A204.1 (cell line): ENCODE measurements around the gene SUPT3H.
A peak's percentile ranks its signal among the peaks of the same experiment; 100 is the strongest.

ENCODE experiments used
- FAIRE-seq: peaks from 2 replicates; lab custom pipeline; 2012; peaks lifted over from hg19 to GRCh38; lab: Jason Lieb, UNC

The SUPT3H gene

GRCh38 chr6:45387236-45387635 is 9.5 kb upstream of the SUPT3H start:
- no peak for FAIRE-seq

- no peak for FAIRE-seq
These were observed 8.8 kb upstream of the SUPT3H start for GRCh38 chr6:45386501-45386900.

DNA sequence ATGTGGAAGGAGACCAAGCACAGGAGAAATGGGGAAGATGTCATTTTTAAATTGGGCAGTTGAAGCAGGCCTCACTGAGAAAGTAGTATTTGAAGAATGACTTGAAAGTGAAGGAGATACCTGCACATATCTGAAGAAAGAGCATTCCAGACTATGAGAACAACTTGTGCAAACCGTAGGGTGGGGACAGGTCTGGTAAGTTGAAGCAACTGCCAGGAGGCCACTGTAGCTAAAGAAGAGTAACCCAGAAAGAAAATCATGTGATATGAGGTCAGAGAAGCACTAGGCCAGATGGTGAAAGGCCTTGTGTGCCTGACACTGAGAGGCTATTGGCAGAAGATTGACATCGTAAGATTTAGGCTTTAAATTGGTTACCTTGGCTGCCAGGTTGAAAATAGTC is 4.7 kb upstream of the SUPT3H start:
- FAIRE-seq: no peak

- FAIRE-seq: no peak
These were observed 696 bp upstream of the SUPT3H start for GRCh38 chr6:45378334-45378926.

DNA sequence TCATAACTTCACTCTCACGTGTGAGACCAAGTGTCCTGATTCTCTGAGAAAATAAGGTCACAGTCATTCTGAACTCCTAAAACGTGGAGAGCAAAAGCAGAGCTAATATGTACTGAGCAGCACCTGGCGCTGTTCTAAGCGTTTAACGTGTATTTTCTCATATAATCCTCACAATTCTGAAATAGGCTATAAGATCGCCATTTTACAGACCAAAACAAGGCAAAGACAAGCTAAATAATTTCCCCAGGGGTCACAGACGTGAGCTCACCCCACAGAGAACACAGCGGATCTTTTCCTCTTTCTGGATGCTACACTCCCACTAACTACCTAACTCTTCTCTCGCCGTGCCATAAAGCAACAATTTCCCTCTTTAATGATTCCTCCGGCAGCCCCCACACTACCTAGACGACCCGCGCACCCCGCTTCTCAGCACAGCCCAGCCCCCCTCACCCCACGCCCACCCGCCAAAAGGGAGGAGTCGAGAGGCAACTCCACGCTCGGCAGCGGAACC is 636 bp downstream of the SUPT3H start:
- FAIRE-seq: no peak

GRCh38 chr6:45376310-45377042 is 1.3 kb downstream of the SUPT3H start:
- FAIRE-seq: no peak

- FAIRE-seq: no peak
These were observed 2.3 kb downstream of the SUPT3H start for GRCh38 chr6:45375449-45375848.

- peak; percentile 57 for FAIRE-seq
These were observed 5.7 kb downstream of the SUPT3H start for GRCh38 chr6:45371924-45372573.

DNA sequence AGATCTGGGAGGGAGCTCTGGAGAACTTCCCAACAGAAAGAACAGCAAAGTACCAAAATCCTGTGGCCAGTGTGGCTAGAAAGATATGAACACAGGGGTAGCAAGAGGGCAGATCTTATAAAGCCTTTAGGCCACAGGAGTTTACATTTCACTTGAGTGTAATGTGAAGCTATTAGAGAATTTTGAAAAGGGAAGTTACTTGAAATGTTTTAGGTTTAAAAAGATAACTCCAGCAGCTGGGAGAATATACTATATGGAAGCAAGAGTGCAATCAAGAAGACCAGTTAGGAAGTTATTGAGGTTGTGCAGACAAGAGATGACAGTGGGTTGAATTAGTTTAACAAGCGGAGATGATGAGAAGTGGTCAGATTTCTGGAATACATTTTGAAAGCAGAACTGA is 7.9 kb downstream of the SUPT3H start:
- no peak for FAIRE-seq

DNA sequence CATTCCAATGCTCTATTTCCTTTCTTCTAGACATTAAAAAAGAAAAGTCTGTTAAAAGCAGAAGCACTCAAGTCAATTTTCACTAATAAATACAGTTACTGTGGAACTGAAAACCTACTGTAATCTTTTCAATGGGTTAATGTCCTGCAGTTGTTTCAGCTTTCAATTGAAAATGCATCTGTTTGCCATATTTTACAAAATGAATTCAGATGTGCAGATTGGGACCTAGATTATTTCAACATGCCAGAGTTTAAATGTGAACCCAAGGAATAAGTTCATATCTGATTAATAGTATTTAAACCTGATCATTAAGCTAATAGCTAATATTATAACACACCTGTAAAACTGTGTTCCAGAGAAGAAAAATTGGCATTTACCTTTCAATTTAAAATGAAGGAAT is 9.7 kb downstream of the SUPT3H start:
- no peak for FAIRE-seq

DNA sequence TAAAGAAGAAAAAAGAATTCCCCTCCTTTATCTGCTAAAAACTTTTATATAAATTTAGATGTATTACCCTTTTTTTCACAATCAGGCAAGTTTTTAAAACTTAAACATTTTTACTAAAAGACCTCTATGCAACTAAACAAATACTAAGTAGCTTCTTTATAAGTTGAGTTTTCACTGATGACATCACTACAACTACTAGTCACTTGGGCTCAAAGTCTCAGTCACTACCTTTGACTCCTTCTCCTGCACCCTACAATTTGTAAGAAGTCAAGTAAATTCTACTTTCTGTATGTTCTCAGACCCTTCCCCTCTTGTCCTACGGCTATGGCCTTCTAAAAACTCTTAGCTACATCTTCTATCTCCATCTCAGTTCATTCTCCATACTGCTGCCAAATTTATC is 11.2 kb downstream of the SUPT3H start:
- FAIRE-seq: no peak

- FAIRE-seq: no peak
These were observed 12.7 kb downstream of the SUPT3H start for GRCh38 chr6:45365036-45365435.

GRCh38 chr6:45364466-45364865 is 13.3 kb downstream of the SUPT3H start:
- FAIRE-seq: no peak

GRCh38 chr6:45353654-45354053 is 24.1 kb downstream of the SUPT3H start:
- FAIRE-seq: no peak

DNA sequence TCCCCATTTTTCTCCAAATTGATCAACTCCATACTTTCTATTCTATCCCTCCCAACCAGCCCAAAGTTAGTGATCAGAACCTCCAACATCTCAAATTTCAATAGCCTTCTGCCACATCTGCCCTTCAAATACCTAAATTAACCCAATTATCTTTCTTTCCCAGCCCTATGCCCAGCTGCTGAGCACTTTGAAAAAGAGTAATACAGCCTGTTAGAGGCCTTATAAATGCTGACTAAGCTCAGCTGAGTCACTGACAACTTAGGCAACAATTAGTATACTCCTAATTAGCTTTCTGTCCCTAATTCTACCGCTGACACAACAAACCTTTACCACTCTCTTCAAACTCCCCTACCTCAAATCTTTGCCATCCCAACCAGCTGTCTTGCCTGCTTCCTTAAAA is 26.1 kb downstream of the SUPT3H start:
- no peak for FAIRE-seq

DNA sequence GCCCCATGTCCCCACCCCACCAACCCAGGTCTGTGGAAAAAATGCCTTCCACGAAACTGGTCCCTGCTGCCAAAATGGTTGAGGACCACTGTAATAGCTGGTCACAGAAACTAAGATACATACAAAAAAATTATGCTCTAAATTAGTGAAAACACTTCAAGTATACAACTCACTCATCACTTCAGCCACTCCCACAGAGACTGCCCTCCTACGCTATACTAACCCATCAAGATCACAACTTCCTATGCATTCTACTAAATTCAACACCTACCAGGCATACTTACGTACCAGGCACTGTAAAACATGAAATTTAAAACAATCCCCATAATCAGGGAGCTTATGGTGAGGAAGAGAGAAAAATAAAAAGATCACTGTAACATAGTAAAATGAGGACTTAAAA is 26.7 kb downstream of the SUPT3H start:
- no peak for FAIRE-seq

DNA sequence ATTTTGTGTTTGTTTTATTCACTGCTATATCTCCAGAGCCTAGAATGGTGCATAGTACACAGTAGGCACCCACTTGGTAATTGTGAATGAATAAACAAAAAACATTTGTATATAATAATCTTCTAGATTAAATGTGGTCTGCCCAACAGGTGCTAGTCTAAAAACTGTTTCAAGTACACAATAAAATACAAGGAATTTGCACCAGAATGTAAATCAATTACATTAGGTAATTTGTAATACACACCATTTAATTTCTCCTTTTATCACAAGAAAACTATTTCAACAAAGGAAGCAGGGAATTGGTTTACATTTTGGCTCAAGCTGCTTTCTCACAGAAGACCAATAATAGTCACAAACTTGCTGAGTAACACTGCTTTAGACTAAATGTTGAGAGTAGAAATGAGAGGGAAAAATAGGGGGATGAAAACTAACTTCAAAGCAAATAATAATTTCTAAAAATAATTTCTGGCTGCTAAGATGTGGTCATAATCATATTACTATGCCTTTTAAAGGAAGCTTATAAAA is 27.5 kb downstream of the SUPT3H start:
- FAIRE-seq: no peak

- FAIRE-seq: no peak
These were observed 32.8 kb downstream of the SUPT3H start for GRCh38 chr6:45344900-45345299.

DNA sequence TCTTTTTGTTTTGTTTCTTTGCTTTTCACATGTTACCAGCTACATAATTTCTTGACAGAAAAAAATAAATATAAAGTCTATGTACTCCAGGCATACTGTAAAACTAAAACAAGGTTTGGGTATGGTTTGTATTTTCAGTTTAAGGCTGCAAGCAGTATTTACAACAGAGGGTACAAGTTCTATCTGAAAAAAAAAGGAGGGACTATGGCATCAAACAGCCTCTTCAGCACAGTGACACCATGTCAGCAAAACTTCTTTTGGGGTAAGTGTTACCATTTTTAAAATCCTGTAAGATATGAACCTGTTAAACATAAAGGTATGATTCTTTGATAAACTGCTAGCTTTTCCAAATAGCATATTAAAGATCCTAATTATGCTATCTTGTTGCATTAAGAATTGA is 49.2 kb downstream of the SUPT3H start:
- FAIRE-seq: no peak

GRCh38 chr6:45327956-45328522 is 49.7 kb downstream of the SUPT3H start, which contains the start of gene RUNX2:
TSS of gene RUNX2 (plus strand) at chr6:45328330. CDS start at chr6:45328727, 397 bp downstream.
- no peak for FAIRE-seq

- FAIRE-seq: no peak
These were observed 50.9 kb downstream of the SUPT3H start for GRCh38 chr6:45326698-45327417.

DNA sequence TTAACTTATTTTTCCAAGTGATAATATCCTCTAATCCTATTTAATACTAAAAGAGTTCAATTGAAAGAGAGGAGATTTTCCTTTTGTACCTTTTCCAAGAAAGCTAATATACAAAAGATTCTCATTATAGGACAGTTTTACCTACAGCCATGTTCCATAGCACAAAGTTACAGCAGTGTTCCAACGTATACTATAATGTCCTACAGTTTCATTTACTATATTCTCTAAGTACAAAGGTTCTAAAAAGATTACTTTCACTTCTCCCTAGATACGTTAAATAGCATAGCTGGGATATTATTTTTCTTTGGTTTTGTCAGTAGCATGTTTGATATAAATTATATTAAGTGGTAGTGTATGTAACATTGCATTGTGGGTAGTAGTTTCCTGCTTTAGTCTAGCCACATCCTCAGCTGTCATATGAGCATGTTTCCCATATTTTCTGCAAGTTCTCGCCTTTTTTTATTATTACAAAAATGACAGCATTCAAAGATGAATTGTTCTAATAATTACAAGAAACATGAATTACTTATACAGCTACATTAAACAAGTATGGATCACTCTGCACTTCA is 54.0 kb downstream of the SUPT3H start:
- no peak for FAIRE-seq
